ENCODE results near the gene HPCA. TPM values are rescaled to one million over a fixed set of nuclear protein-coding genes. Genes with fewer than 3 reads are reported as not detected.
A peak's percentile ranks its signal among the peaks of the same experiment; 100 is the strongest.

HPCA gene
- total and polyA plus RNA-seq, 2 donors (not counting 1 experiment from before 2014, with no cell fraction given): 0.33 TPM; not detected in 1

GRCh38 chr1:32900371-32900955 is 14.2 kb downstream of the HPCA start:
- Histone ChIP-seq H3K27ac (ENCODE audit: insufficient read depth, low read length) (no peak overlapping the region), H2AFZ (ENCODE audit: low read length) (no peak overlapping the region), H3K79me2 (ENCODE audit: control insufficient read depth, insufficient read depth, low read length) (no peaks in the 10 kb centered on the region), H3K4me3 (replicated peaks in 1 of 4; ENCODE audit: control extremely low read depth in 1 of 4, insufficient read depth in 1 of 4, low read depth in 3 of 4, low read length in 4 of 4) (peak overlapping the region; percentile 57 to 78 (median 62)), H3K27me3 (ENCODE audit: control insufficient read depth, insufficient read depth, low read length) (no peaks in the 10 kb centered on the region), H3K9me3 (ENCODE audit: control insufficient read depth, insufficient read depth, low read depth, low read length) (no peaks in the 10 kb centered on the region), H3K36me3 (ENCODE audit: control insufficient read depth, insufficient read depth, low read length) (no peaks in the 10 kb centered on the region), H3K9ac (ENCODE audit: insufficient read depth, low read length) (no peak overlapping the region), H3K4me2 (ENCODE audit: extremely low read depth, insufficient read depth, low read length) (peak overlapping the region; percentile 85), H3K4me1 (ENCODE audit: control insufficient read depth, extremely low read depth, insufficient read depth, low read length) (no peaks in the 10 kb centered on the region), H4K20me1 (ENCODE audit: control insufficient read depth, extremely low read depth, insufficient read depth, low read length) (no peaks in the 10 kb centered on the region)
- TF ChIP-seq EZH2 (IDR thresholded peaks at IDR 0.05; ENCODE audit: low read length, missing control alignments) (no peak), CTCF (conservative IDR thresholded peaks at IDR 0.05 in 1 of 2, IDR thresholded peaks at IDR 0.05 in 1 of 2; ENCODE audit: low read depth in 1 of 2, low read length in 2 of 2) (no peak)
- peak in 1 of 2 donors; percentile 26 for DNase-seq (ENCODE audit: low read depth in 2 of 2)

GRCh38 chr1:32900956-32901822 is 14.9 kb downstream of the HPCA start, which contains the start of gene TMEM54:
TMEM54 (minus strand) TSS chr1:32901389; CDS start chr1:32901238, 151 bp downstream.
- Histone ChIP-seq H3K4me3 (replicated peaks in 1 of 4; ENCODE audit: control extremely low read depth in 1 of 4, insufficient read depth in 1 of 4, low read depth in 3 of 4, low read length in 4 of 4) (peak within 1 kb of the TSS; percentile 57 to 78 (median 67)), H3K36me3 (ENCODE audit: control insufficient read depth, insufficient read depth, low read length) (no peaks in the 10 kb centered on the region), H4K20me1 (ENCODE audit: control insufficient read depth, extremely low read depth, insufficient read depth, low read length) (no peaks in the 10 kb centered on the region), H3K9me3 (ENCODE audit: control insufficient read depth, insufficient read depth, low read depth, low read length) (no peaks in the 10 kb centered on the region), H3K27me3 (ENCODE audit: control insufficient read depth, insufficient read depth, low read length) (no peaks in the 10 kb centered on the region), H3K9ac (ENCODE audit: insufficient read depth, low read length) (peak within 1 kb of the TSS; percentile 37), H3K27ac (ENCODE audit: insufficient read depth, low read length) (no peak within 1 kb of the TSS), H3K4me2 (ENCODE audit: extremely low read depth, insufficient read depth, low read length) (peak within 1 kb of the TSS; percentile 85), H3K4me1 (ENCODE audit: control insufficient read depth, extremely low read depth, insufficient read depth, low read length) (no peaks in the 10 kb centered on the region), H3K79me2 (ENCODE audit: control insufficient read depth, insufficient read depth, low read length) (no peaks in the 10 kb centered on the region), H2AFZ (ENCODE audit: low read length) (peak within 1 kb of the TSS; percentile 89)
- DNase-seq (ENCODE audit: low read depth in 2 of 2): peak; percentile 11 to 26
- TF ChIP-seq CTCF (conservative IDR thresholded peaks at IDR 0.05 in 1 of 2, IDR thresholded peaks at IDR 0.05 in 1 of 2; ENCODE audit: low read depth in 1 of 2, low read length in 2 of 2): no peak
- no peak for TF ChIP-seq EZH2 (IDR thresholded peaks at IDR 0.05; ENCODE audit: low read length, missing control alignments)

GRCh38 chr1:32901823-32902534 is 15.7 kb downstream of the HPCA start:
- no peak for DNase-seq (ENCODE audit: low read depth in 2 of 2)
- no peaks in the 10 kb centered on the region for H3K4me1 ChIP-seq (ENCODE audit: control insufficient read depth, extremely low read depth, insufficient read depth, low read length)
- H3K9me3 ChIP-seq (ENCODE audit: control insufficient read depth, insufficient read depth, low read depth, low read length): no peaks in the 10 kb centered on the region
- H4K20me1 ChIP-seq (ENCODE audit: control insufficient read depth, extremely low read depth, insufficient read depth, low read length): no peaks in the 10 kb centered on the region
- no peak overlapping the region for H3K27ac ChIP-seq (ENCODE audit: insufficient read depth, low read length)
- TF ChIP-seq EZH2 (IDR thresholded peaks at IDR 0.05; ENCODE audit: low read length, missing control alignments) (no peak), CTCF (conservative IDR thresholded peaks at IDR 0.05 in 1 of 2, IDR thresholded peaks at IDR 0.05 in 1 of 2; ENCODE audit: low read depth in 1 of 2, low read length in 2 of 2) (no peak)
- no peaks in the 10 kb centered on the region for H3K36me3 ChIP-seq (ENCODE audit: control insufficient read depth, insufficient read depth, low read length)
- H3K4me3 ChIP-seq (replicated peaks in 1 of 4; ENCODE audit: control extremely low read depth in 1 of 4, insufficient read depth in 1 of 4, low read depth in 3 of 4, low read length in 4 of 4): peak overlapping the region; percentile 54 to 68 (median 62)
- H3K27me3 ChIP-seq (ENCODE audit: control insufficient read depth, insufficient read depth, low read length): no peaks in the 10 kb centered on the region
- no peaks in the 10 kb centered on the region for H3K79me2 ChIP-seq (ENCODE audit: control insufficient read depth, insufficient read depth, low read length)
- H2AFZ ChIP-seq (ENCODE audit: low read length): peak overlapping the region; percentile 89
- peak overlapping the region; percentile 82 for H3K4me2 ChIP-seq (ENCODE audit: extremely low read depth, insufficient read depth, low read length)
- H3K9ac ChIP-seq (ENCODE audit: insufficient read depth, low read length): peak overlapping the region; percentile 37
